HepG2 (cell line): ENCODE measurements around the gene GTF3A. TPM values are rescaled to one million over a fixed set of nuclear protein-coding genes. Genes with fewer than 3 reads are reported as not detected.

Experiments used
- DMAP1 ChIP-seq: IDR thresholded peaks from 2 replicates; pipeline ENCODE4 v1.6.1; 2016
- HDAC6 ChIP-seq: fragments of 200-600 bp; sonication (generic); IDR thresholded peaks from 2 replicates; pipeline ENCODE4 v1.7.0; 2017; ENCODE audit warnings: mild to moderate bottlenecking, antibody characterized with exemption, low read length, low read depth
- HNF1A ChIP-seq, 2 experiments: sonication (generic) in 1 of 2; formaldehyde crosslinking in 1 of 2; IDR thresholded peaks; 2 replicates each; pipeline versions ENCODE4 v1.4.0 to v1.6.1; 2016 to 2020; ENCODE audit warnings: borderline replicate concordance in 1 of 2, low read depth in 1 of 2, mild to moderate bottlenecking in 1 of 2, missing genetic modification reagents in 1 of 2
- HNRNPH1 ChIP-seq: fragments of 200-400 bp; formaldehyde crosslinking; optimal IDR thresholded peaks from 2 replicates; pipeline ENCODE3; 2017; ENCODE audit warnings: mild to moderate bottlenecking, low read depth, low read length
- KDM5B ChIP-seq: sonication (generic); formaldehyde crosslinking; IDR thresholded peaks from 2 replicates; pipeline ENCODE4 v1.4.0; 2020; ENCODE audit warnings: missing genetic modification reagents, mild to moderate bottlenecking, borderline replicate concordance
- PITX1 ChIP-seq: sonication (generic); formaldehyde crosslinking; IDR thresholded peaks from 2 replicates; pipeline ENCODE4 v1.5.1; 2020; ENCODE audit warnings: mild to moderate bottlenecking, missing genetic modification reagents
- PLSCR1 ChIP-seq: sonication (generic); formaldehyde crosslinking; IDR thresholded peaks from 2 replicates; pipeline ENCODE4 v1.5.0; 2020; ENCODE audit warnings: missing genetic modification reagents, mild to moderate bottlenecking, borderline replicate concordance
- SIN3A ChIP-seq: IDR thresholded peaks from 2 replicates; pipeline ENCODE4 v1.6.1; 2011; ENCODE audit warnings: low read depth, mild to moderate bottlenecking, control low read depth, low read length, borderline replicate concordance
- SMC3 ChIP-seq: IDR thresholded peaks from 2 replicates; pipeline ENCODE4 v1.6.1; 2011; ENCODE audit warnings: low read length, improper control_type of control experiment
- STAG1 ChIP-seq: sonication (generic); formaldehyde crosslinking; IDR thresholded peaks from 2 replicates; pipeline ENCODE4 v1.4.0; 2020; ENCODE audit warnings: missing genetic modification reagents
- XBP1 ChIP-seq: sonication (generic); formaldehyde crosslinking; IDR thresholded peaks from 2 replicates; pipeline ENCODE4 v1.5.0; 2020; ENCODE audit warnings: missing genetic modification reagents
- ZBTB34 ChIP-seq: sonication (generic); formaldehyde crosslinking; IDR thresholded peaks from 2 replicates; pipeline ENCODE4 v1.8.0; 2022; ENCODE audit warnings: mild to moderate bottlenecking, missing genetic modification reagents
- ZC3H4 ChIP-seq: sonication (generic); formaldehyde crosslinking; IDR thresholded peaks from 2 replicates; pipeline ENCODE4 v1.4.0; 2020; ENCODE audit warnings: missing genetic modification reagents, borderline replicate concordance
- ZNF264 ChIP-seq: sonication (generic); formaldehyde crosslinking; IDR thresholded peaks from 2 replicates; pipeline ENCODE4 v1.4.0; 2020; ENCODE audit warnings: missing genetic modification reagents
- ZNF30 ChIP-seq: sonication (generic); formaldehyde crosslinking; IDR thresholded peaks from 2 replicates; pipeline ENCODE4 v1.5.0; 2020; ENCODE audit warnings: mild to moderate bottlenecking, missing genetic modification reagents
- ZNF329 ChIP-seq: sonication (generic); formaldehyde crosslinking; IDR thresholded peaks from 2 replicates; pipeline ENCODE4 v1.9.0; 2021; ENCODE audit warnings: low read depth, mild to moderate bottlenecking, missing genetic modification reagents
- ZNF564 ChIP-seq: sonication (generic); formaldehyde crosslinking; IDR thresholded peaks from 2 replicates; pipeline ENCODE4 v1.8.1; 2023; ENCODE audit warnings: mild to moderate bottlenecking, missing genetic modification reagents
- polyA plus RNA-seq, 8 experiments: library from polyadenylated mRNA; depleted of rRNA in 3 of 8; stranded (reverse) in 7 of 8; unstranded in 1 of 8; fragments of >200 nt; fragmentation: Illumina TruSeq in 4 of 8; extraction: Trizol in 4 of 8; gene quantifications; 2 replicates each; pipeline versions ENCODE4 v1.2.1 to v1.2.3, GENCODE V29; 2011 to 2016; ENCODE audit warnings: low read depth in 4 of 8, missing spikeins in 1 of 8, mixed read lengths in 1 of 8; ENCODE audit not compliant: insufficient read depth in 1 of 8
- total RNA-seq, 5 experiments: library from RNA; depleted of rRNA; stranded (reverse); fragments of >200 nt; fragmentation: Illumina TruSeq; extraction: Trizol; gene quantifications; 2 replicates each; pipeline ENCODE4 v1.2.3, GENCODE V29; 2016; ENCODE audit warnings: low read depth in 1 of 5
- TF ChIP-seq, protein P1 (sequence below): IDR thresholded peaks from 2 replicates; pipeline ENCODE4 v1.6.1; 2012; ENCODE audit warnings: low read depth, low read length, improper control_type of control experiment
- TF ChIP-seq, protein P2 (sequence below): fragments of 450-650 bp; IDR thresholded peaks from 2 replicates; pipeline ENCODE4 v1.6.1; 2016

GTF3A gene
- total and polyA plus RNA-seq, 2 of the 13 experiments (the other 11 are each of a cell fraction or from before 2014, with no cell fraction given): 42.1 to 176 TPM

- TF ChIP-seq, protein P1, sequence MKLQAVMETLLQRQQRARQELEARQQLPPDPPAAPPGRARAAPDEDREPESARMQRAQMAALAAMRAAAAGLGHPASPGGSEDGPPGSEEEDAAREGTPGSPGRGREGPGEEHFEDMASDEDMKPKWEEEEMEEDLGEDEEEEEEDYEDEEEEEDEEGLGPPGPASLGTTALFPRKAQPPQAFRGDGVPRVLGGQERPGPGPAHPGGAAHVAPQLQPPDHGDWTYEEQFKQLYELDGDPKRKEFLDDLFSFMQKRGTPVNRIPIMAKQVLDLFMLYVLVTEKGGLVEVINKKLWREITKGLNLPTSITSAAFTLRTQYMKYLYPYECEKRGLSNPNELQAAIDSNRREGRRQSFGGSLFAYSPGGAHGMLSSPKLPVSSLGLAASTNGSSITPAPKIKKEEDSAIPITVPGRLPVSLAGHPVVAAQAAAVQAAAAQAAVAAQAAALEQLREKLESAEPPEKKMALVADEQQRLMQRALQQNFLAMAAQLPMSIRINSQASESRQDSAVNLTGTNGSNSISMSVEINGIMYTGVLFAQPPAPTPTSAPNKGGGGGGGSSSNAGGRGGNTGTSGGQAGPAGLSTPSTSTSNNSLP: no peak
- no peak for TF ChIP-seq HNRNPH1
- peak; percentile 50; the same call in 1 of the 2 replicates for TF ChIP-seq ZNF564 (CRISPR knock-in tag)
- TF ChIP-seq XBP1 (CRISPR knock-in tag): no peak
- TF ChIP-seq PLSCR1: no peak
- no peak for TF ChIP-seq STAG1 (CRISPR knock-in tag)
- 0 out of 2 replicates have a peak, but pooled peaks have one; percentile 41 for TF ChIP-seq DMAP1
- TF ChIP-seq ZC3H4: no peak
- TF ChIP-seq ZNF264: no peak
- no peak for TF ChIP-seq SMC3
- TF ChIP-seq, protein P2, sequence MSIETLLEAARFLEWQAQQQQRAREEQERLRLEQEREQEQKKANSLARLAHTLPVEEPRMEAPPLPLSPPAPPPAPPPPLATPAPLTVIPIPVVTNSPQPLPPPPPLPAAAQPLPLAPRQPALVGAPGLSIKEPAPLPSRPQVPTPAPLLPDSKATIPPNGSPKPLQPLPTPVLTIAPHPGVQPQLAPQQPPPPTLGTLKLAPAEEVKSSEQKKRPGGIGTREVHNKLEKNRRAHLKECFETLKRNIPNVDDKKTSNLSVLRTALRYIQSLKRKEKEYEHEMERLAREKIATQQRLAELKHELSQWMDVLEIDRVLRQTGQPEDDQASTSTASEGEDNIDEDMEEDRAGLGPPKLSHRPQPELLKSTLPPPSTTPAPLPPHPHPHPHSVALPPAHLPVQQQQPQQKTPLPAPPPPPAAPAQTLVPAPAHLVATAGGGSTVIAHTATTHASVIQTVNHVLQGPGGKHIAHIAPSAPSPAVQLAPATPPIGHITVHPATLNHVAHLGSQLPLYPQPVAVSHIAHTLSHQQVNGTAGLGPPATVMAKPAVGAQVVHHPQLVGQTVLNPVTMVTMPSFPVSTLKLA: no peak
- no peak for TF ChIP-seq ZNF30 (CRISPR knock-in tag)
- TF ChIP-seq ZBTB34 (CRISPR knock-in tag): no peak; the same call in 1 of the 2 replicates
- TF ChIP-seq KDM5B: peak; percentile 70; the same call in 1 of the 2 replicates
- TF ChIP-seq PITX1 (CRISPR knock-in tag): peak; percentile 48; the same call in 1 of the 2 replicates
- TF ChIP-seq SIN3A: no peak
- 0 out of 2 replicates have a peak, but pooled peaks have one; percentile 56 for TF ChIP-seq ZNF329 (CRISPR knock-in tag)
- peak; percentile 81 for TF ChIP-seq HNF1A (IDR thresholded peaks at IDR 0.05; ENCODE audit: low read depth)
- TF ChIP-seq HNF1A (CRISPR knock-in tag; IDR thresholded peaks at IDR 0.05; ENCODE audit: borderline replicate concordance): peak; percentile 79; the same call in 1 of the 2 replicates
- no peak for TF ChIP-seq HDAC6
These were observed 20.6 kb upstream of the GTF3A start (continued) for GRCh38 chr13:27403727-27404385.
